Ectodermal cell (in vitro differentiated cells): ENCODE measurements around the gene MSANTD1.
"Not testable (repeated sequence)": the region's sequence is repeated elsewhere in the genome, so short reads cannot be mapped to it uniquely, and the experiment has no call there.

Source experiments
- H3K27ac ChIP-seq: 2 replicates; pipeline ENCODE4 v1.7.0; 2013; ENCODE audit warnings: mild to moderate bottlenecking, low read depth, low read length; ENCODE audit not compliant: insufficient read depth, poor library complexity, severe bottlenecking
- H3K27me3 ChIP-seq: 2 replicates; pipeline ENCODE4 v1.7.0; 2013; ENCODE audit warnings: mild to moderate bottlenecking, low read length; ENCODE audit not compliant: insufficient read depth, control insufficient read depth, poor library complexity, severe bottlenecking
- H3K36me3 ChIP-seq: one replicate; pipeline ENCODE4 v1.7.0; 2013; ENCODE audit warnings: low read length; ENCODE audit not compliant: control insufficient read depth, insufficient read depth
- H3K4me1 ChIP-seq: one replicate; pipeline ENCODE4 v1.7.0; 2013; ENCODE audit warnings: low read length; ENCODE audit not compliant: control insufficient read depth, insufficient read depth
- H3K4me3 ChIP-seq: 2 replicates; pipeline ENCODE4 v1.7.0; 2013; ENCODE audit warnings: low read depth, low read length, control low read depth; ENCODE audit not compliant: insufficient read depth
- H3K9me3 ChIP-seq: 2 replicates; pipeline ENCODE4 v1.7.0; 2013; ENCODE audit warnings: mild to moderate bottlenecking, low read length, moderate library complexity; ENCODE audit not compliant: control insufficient read depth
- WGBS, 2 experiments: methylation state at CpG; one replicate each; pipeline ENCODE4 v1.1.7; 2013; ENCODE audit warnings: missing lambda C conversion rate in 2 of 2; 5-methylcytosine and 5-hydroxymethylcytosine counted together

Gene MSANTD1

GRCh38 chr4:3299122-3299975 lies 50.4 kb downstream of the MSANTD1 start:
- Histone ChIP-seq H3K4me1 (peaks cover 58% of the 10 kb centered on the region), H3K27ac (no peak overlapping the region), H3K27me3 (no peaks in the 10 kb centered on the region), H3K36me3 (no peaks in the 10 kb centered on the region), H3K9me3 (no peaks in the 10 kb centered on the region), H3K4me3 (no peak overlapping the region)
- 90 to 92% methylated on average over 9 of the region's 9 CpGs for WGBS, 2 experiments

GRCh38 chr4:3299976-3300671 lies 51.2 kb downstream of the MSANTD1 start:
- H3K9me3 ChIP-seq = no peaks in the 10 kb centered on the region
- H3K4me3 ChIP-seq = no peak overlapping the region
- WGBS, 2 experiments = 82 to 84% methylated on average over 19 of the region's 19 CpGs
- no peaks in the 10 kb centered on the region for H3K27me3 ChIP-seq
- no peak overlapping the region for H3K27ac ChIP-seq
- H3K36me3 ChIP-seq = no peaks in the 10 kb centered on the region
- peaks cover 58% of the 10 kb centered on the region for H3K4me1 ChIP-seq

DNA sequence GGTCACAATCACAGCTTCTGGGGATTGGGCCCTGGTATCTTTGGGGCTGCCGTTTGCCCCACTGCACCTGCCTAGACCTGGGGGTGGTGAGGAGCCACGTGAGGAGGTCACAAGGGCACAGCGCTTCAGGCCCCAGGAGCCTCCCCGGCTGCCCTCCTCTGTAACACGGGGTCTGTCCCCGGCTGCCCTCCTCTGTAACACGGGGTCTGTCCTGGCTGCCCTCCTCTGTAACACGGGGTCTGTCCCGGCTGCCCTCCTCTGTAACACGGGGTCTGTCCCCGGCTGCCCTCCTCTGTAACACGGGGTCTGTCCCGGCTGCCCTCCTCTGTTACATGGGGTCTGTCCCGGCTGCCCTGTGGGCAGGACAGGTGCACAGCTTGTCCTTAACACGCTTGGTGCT lies 51.9 kb downstream of the MSANTD1 start:
- H3K4me3 ChIP-seq, H3K27me3 ChIP-seq, H3K27ac ChIP-seq, H3K36me3 ChIP-seq, H3K9me3 ChIP-seq: not testable (repeated sequence)
- H3K4me1 ChIP-seq = peaks cover 65% of the 10 kb centered on the region
- 95% methylated on average over 15 of the region's 15 CpGs for WGBS, 2 experiments

DNA sequence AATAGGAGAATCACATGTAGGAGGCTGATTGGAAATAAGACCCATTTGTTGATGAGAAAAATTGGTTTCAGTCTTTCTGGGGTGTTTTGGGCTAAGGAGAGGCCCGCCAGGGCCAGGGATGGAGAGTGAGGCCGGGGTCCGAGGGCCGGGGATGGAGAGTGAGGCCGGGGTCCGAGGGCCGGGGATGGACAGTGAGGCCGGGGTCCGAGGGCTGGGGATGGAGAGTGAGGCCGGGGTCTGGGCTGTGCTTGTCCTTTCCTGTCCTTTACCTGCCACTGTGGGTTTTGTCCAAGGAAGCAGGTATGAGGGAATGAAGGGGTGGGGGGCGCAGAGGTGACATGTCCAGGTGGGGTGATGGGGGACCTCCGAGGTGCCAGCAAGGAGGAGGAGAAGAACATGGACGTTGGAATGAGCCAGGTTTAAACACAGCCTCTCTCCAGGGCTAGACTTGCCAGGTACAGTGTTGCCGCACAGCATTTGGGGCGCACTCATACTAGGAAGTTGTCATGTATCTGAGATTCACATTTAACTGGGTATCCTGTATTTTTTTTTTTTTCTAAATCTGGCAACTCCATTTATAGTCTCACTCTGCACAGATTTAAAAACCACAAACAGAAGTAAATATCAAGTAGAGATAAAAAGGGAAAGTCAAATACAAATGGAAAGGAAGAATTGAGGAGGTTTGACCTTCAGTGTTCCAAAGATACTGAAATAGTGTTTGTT lies 52.7 kb downstream of the MSANTD1 start:
- Histone ChIP-seq H3K9me3 (no peaks in the 10 kb centered on the region), H3K36me3 (no peaks in the 10 kb centered on the region), H3K4me3 (no peak overlapping the region), H3K4me1 (peaks cover 67% of the 10 kb centered on the region), H3K27ac (no peak overlapping the region), H3K27me3 (no peaks in the 10 kb centered on the region)
- 95 to 96% methylated on average over 15 of the region's 15 CpGs for WGBS, 2 experiments

- WGBS, 2 experiments = 92 to 93% methylated on average over 17 of the region's 17 CpGs
These were observed 53.3 kb downstream of the MSANTD1 start for GRCh38 chr4:3302173-3302785.

DNA sequence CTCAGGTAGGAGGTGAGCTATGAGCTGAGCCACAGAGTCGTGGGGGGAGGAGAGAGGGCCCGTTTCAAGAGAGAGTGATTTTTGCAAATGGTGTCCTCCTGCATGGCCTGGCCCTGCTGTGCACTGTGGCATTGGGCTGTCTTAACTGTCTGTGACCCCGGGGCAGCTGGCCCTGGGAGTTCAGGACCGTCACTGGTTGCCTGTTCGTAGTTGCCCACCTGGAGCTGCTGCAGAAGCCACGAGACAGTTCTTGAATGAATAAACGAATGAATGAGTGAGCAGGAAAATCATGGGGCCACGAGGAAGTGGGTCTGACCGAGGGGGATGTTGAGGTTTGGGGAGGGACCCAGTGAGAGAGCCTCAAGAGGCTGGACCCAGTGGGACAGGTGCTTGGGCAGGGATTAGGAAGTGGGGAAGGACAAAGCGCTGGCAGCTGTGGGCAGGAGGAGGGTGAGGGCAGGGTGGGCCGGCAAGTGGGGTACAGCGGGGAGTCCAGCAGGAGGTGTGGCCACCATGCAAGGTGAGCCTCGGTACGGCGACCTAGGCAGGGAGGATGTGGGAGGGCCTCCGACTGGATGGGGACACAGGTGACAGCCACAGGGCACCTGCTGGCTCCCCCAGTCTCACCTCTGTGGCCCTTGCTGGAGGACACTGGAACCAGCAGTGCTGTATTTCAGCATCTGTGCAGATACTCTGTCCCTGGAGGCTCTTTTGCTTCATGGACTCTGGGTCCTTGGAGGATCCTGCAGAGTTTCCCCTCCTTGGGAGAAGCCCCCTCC lies 54.0 kb downstream of the MSANTD1 start:
- H3K27ac ChIP-seq = no peak overlapping the region
- no peaks in the 10 kb centered on the region for H3K36me3 ChIP-seq
- no peaks in the 10 kb centered on the region for H3K27me3 ChIP-seq
- peaks cover 61% of the 10 kb centered on the region for H3K4me1 ChIP-seq
- H3K9me3 ChIP-seq = no peaks in the 10 kb centered on the region
- H3K4me3 ChIP-seq = no peak overlapping the region
- 85% methylated on average over 16 of the region's 16 CpGs for WGBS, 2 experiments

More at GRCh38 chr4:3302173-3302785, 53.3 kb downstream of the MSANTD1 start:
- peaks cover 60% of the 10 kb centered on the region for H3K4me1 ChIP-seq
- H3K27ac ChIP-seq = no peak overlapping the region
- no peak overlapping the region for H3K4me3 ChIP-seq
- no peaks in the 10 kb centered on the region for H3K27me3 ChIP-seq
- no peaks in the 10 kb centered on the region for H3K36me3 ChIP-seq
- H3K9me3 ChIP-seq = no peaks in the 10 kb centered on the region

GRCh38 chr4:3303565-3303824 lies 54.5 kb downstream of the MSANTD1 start:
- Histone ChIP-seq H3K27me3 (no peaks in the 10 kb centered on the region), H3K4me1 (peaks cover 59% of the 10 kb centered on the region), H3K9me3 (no peaks in the 10 kb centered on the region), H3K4me3 (no peak overlapping the region), H3K27ac (no peak overlapping the region), H3K36me3 (no peaks in the 10 kb centered on the region)
- WGBS, 2 experiments = 70 to 86% methylated on average over 2 of the region's 2 CpGs

DNA sequence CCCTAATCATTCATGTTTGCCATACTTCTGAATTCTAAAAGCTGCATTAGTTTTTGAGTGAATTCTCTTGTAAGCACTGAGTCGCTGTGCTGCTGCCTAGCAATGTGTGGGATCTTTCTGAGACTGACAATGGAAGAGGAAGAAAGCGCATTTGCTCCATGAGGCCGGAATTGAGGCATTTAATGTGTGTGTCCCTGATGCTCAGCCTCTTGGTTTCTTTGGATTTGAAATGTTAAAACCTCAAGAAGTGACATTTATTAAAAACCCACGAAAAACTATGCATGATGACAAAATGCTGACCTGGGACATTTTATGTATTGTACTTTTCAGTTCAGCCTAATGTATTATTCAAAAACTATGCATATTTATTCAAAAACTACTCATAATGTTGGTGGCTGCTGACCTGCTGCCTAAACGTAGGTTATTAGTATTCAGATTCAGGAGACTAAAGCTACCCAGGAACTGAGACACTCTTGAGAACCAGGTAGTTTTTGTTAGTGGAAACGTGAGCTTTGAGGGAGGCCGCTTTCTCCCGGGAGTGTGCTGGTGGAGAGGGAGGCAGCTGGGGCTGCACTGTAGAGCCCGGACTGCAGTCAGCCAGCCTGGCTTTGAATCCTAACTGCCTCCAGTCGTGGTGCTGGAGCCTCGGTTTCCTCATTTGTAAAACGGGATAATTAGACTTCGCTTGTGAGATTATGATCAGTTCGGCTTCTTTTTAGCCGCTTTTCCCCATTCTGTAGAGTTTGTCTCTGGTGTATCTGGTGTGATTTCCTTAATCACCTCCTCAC lies 55.2 kb downstream of the MSANTD1 start:
- Histone ChIP-seq H3K27me3 (no peaks in the 10 kb centered on the region), H3K4me1 (peaks cover 57% of the 10 kb centered on the region), H3K4me3 (no peak overlapping the region), H3K27ac (no peak overlapping the region), H3K9me3 (no peaks in the 10 kb centered on the region), H3K36me3 (no peaks in the 10 kb centered on the region)
- WGBS, 2 experiments = 80 to 81% methylated on average over 15 of the region's 15 CpGs
